D721Med (cell line): Measurements from ENCODE around the gene OTUD5.
A peak's percentile ranks its signal among the peaks of the same experiment; 100 is the strongest.

Experiments used
- DNase-seq: peaks from one replicate; pipeline ENCODE4 v3.0.0; 2011; ENCODE audit warnings: low spot score; ENCODE audit not compliant: insufficient read length
- FAIRE-seq: peaks from 2 replicates; lab custom pipeline; 2011; peaks lifted over from hg19 to GRCh38; lab: Jason Lieb, UNC
- CTCF ChIP-seq: IDR thresholded peaks from 2 replicates; pipeline ENCODE4 v1.5.1; 2012; ENCODE audit warnings: mild to moderate bottlenecking, control low read depth; ENCODE audit not compliant: insufficient read depth; ENCODE audit errors: missing control alignments

OTUD5 gene

DNA sequence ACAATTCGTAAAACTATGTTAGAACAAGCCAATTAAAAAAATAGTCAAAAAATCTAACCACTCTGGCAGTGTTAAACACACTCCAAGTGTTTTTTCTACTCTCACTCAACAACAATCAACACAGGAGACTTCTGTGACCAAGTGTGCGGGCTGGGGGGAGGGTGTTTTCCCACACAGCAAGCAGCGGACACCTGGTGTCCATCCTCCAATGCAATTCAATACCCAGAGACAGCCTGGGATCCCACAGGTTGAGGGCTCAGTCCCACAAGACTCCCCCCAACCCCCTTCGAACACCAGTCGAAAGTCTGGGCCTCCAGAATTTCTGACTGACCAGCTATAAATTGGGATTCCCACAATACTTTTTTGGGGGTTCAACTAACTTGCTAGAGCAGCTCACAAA lies 30.3 kb downstream of the OTUD5 start:
- TF ChIP-seq CTCF = no peak
- DNase-seq = no peak
- no peak for FAIRE-seq

- FAIRE-seq = no peak
These were observed 33.1 kb downstream of the OTUD5 start for GRCh38 chrX:48924270-48924669.

GRCh38 chrX:48923771-48924170 lies 33.6 kb downstream of the OTUD5 start:
- no peak for TF ChIP-seq CTCF
- DNase-seq = no peak

More at GRCh38 chrX:48924270-48924669, 33.1 kb downstream of the OTUD5 start:
- DNase-seq = no peak
- TF ChIP-seq CTCF = no peak

GRCh38 chrX:48920718-48921104 lies 36.7 kb downstream of the OTUD5 start:
- no peak for DNase-seq
- TF ChIP-seq CTCF = no peak
- no peak for FAIRE-seq

More at GRCh38 chrX:48923771-48924170, 33.6 kb downstream of the OTUD5 start:
- no peak for FAIRE-seq

GRCh38 chrX:48919947-48920717 lies 37.3 kb downstream of the OTUD5 start:
- TF ChIP-seq CTCF = no peak
- no peak for FAIRE-seq
- DNase-seq = no peak

DNA sequence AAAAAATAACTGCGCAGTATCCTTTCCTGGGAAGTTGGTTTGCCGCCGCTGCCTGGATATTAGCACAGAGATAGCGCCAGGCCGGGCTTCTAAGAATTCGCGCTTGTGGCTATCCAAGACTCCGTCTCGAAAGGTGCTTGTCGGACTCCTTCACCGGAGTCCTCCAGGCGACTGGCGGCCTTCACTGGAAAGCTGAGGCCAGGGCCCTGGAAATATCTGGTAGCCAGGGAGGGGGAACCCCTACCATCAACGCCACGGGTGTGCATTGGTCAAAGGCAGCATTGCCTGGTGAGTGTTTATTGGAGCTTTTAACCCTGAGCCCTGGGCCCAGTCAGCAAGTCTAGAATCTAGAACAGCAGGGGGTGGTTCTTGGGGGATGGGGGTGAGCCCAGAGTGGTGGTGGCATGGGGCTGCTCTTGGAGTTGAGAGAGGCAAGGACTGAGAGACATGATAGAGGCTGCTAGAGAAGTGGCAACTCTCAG lies 38.0 kb downstream of the OTUD5 start:
- TF ChIP-seq CTCF = no peak
- DNase-seq (no peak), FAIRE-seq (no peak)

DNA sequence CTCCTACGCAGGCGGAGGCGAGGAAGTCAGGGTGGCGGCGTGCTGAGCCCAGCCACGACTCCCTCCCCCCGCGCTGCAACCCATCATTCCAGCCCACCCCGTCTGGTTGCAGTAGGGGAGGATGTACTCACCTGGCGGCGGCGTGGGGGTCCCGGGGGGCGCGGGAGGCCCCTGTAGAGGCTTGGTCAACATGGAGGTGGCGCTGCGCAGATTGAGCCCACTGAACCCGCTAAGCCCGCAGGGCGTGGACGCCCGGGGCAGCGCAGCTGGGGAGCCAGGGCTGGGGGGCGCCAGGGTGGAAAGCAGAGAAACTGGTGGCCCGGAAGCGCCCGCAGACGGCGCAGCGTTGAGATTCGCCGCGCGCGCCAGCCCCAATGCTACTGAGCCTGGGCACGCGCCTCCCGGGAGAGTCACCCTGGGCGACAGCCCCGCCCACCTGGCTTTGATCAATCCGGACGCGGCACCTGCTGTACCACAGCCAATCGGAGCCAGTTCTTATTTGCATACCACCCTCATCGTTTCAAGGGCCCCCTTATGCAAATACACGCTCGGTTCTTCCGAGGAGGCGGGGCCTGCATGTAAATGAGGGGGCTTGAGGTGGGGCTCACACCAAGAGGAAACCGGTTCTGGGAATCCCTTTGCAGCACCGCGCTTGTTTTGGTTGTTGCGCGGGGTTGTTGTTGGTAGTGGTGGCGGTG lies 38.6 kb downstream of the OTUD5 start, which contains the start of gene PIM2:
TSS of gene PIM2 (minus strand) at position 382 of the 698 bp plus-strand sequence. CDS start at position 192, 190 bp downstream.
- no peak for TF ChIP-seq CTCF
- DNase-seq (peak; percentile 44), FAIRE-seq (peak; percentile 69)
